ENCODE measurements around the gene KCNQ1.

- TF ChIP-seq EP300 (IDR thresholded peaks at IDR 0.05): no peak
- TF ChIP-seq, protein P1, sequence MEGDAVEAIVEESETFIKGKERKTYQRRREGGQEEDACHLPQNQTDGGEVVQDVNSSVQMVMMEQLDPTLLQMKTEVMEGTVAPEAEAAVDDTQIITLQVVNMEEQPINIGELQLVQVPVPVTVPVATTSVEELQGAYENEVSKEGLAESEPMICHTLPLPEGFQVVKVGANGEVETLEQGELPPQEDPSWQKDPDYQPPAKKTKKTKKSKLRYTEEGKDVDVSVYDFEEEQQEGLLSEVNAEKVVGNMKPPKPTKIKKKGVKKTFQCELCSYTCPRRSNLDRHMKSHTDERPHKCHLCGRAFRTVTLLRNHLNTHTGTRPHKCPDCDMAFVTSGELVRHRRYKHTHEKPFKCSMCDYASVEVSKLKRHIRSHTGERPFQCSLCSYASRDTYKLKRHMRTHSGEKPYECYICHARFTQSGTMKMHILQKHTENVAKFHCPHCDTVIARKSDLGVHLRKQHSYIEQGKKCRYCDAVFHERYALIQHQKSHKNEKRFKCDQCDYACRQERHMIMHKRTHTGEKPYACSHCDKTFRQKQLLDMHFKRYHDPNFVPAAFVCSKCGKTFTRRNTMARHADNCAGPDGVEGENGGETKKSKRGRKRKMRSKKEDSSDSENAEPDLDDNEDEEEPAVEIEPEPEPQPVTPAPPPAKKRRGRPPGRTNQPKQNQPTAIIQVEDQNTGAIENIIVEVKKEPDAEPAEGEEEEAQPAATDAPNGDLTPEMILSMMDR (IDR thresholded peaks at IDR 0.05): no peak
Observed at GRCh38 chr11:2846056-2846455, 401.2 kb downstream of the KCNQ1 start.
